ENCODE measurements around the gene HIBADH.
"Not testable (repeated sequence)": the region's sequence is repeated elsewhere in the genome, so short reads cannot be mapped to it uniquely, and the experiment has no call there.

- not testable (repeated sequence) for TF ChIP-seq ATF2 (IDR thresholded peaks at IDR 0.05; ENCODE audit: low read length); CEBPZ (IDR thresholded peaks at IDR 0.05; ENCODE audit: low read depth, low read length); TAF1 (IDR thresholded peaks at IDR 0.05; ENCODE audit: borderline replicate concordance, low read depth, low read length); CTCF (IDR thresholded peaks at IDR 0.05 in 2 of 3, conservative IDR thresholded peaks at IDR 0.05 in 1 of 3; ENCODE audit: control insufficient read depth in 2 of 3, extremely low read depth in 1 of 3, insufficient read depth in 1 of 3, low read depth in 3 of 3, low read length in 3 of 3); ESRRA (IDR thresholded peaks at IDR 0.05; ENCODE audit: low read length); SIN3A (IDR thresholded peaks at IDR 0.05; ENCODE audit: low read depth, low read length); CEBPB (IDR thresholded peaks at IDR 0.05; ENCODE audit: borderline replicate concordance in 1 of 2, low read depth in 2 of 2, low read length in 2 of 2); BRCA1 (IDR thresholded peaks at IDR 0.05; ENCODE audit: low read depth, low read length); HSF1 (IDR thresholded peaks at IDR 0.05; ENCODE audit: low read depth, low read length); FOXK2 (IDR thresholded peaks at IDR 0.05); EZH2 (IDR thresholded peaks at IDR 0.05; ENCODE audit: borderline replicate concordance, control insufficient read depth, low read depth, low read length); USF2 (IDR thresholded peaks at IDR 0.05; ENCODE audit: borderline replicate concordance, low read depth, low read length); ZBTB33 (IDR thresholded peaks at IDR 0.05)
Observed at GRCh38 chr7:27639048-27639447, 23.6 kb downstream of the HIBADH start.
